Mucosa of rectum (tissue), 2 donors: ENCODE results near the gene STK33.
"Not testable (repeated sequence)": the region's sequence is repeated elsewhere in the genome, so short reads cannot be mapped to it uniquely, and the experiment has no call there.

Experiments used
- H3K27ac ChIP-seq, 2 donors: one replicate each; pipeline ENCODE4 v1.7.0; 2013; ENCODE audit warnings: inconsistent platforms in 2 of 2, low read depth in 2 of 2, low read length in 2 of 2
- H3K27me3 ChIP-seq, 2 donors: one replicate each; pipeline ENCODE4 v1.7.0; 2013; ENCODE audit warnings: low read length in 2 of 2; ENCODE audit not compliant: control insufficient read depth in 2 of 2, insufficient read depth in 2 of 2
- H3K36me3 ChIP-seq, 2 donors: one replicate each; pipeline ENCODE4 v1.7.0; 2013; ENCODE audit warnings: low read length in 2 of 2; ENCODE audit not compliant: control insufficient read depth in 2 of 2, insufficient read depth in 2 of 2
- H3K4me1 ChIP-seq, 2 donors: one replicate each; pipeline ENCODE4 v1.7.0; 2013; ENCODE audit warnings: low read length in 2 of 2, mild to moderate bottlenecking in 1 of 2; ENCODE audit not compliant: control insufficient read depth in 2 of 2, insufficient read depth in 2 of 2
- H3K4me3 ChIP-seq, 2 donors: one replicate each; pipeline ENCODE4 v1.7.0; 2013; ENCODE audit warnings: low read length in 2 of 2
- H3K9ac ChIP-seq, 2 donors: one replicate each; pipeline ENCODE4 v1.7.0; 2013; ENCODE audit warnings: low read length in 2 of 2, low read depth in 1 of 2, mild to moderate bottlenecking in 1 of 2
- H3K9me3 ChIP-seq, 2 donors: one replicate each; pipeline ENCODE4 v1.7.0; 2013; ENCODE audit warnings: low read length in 2 of 2; ENCODE audit not compliant: control insufficient read depth in 2 of 2
- donor health status: healthy.
- donor health status: Normal muscosa, but diverticular disease.

The STK33 gene

DNA sequence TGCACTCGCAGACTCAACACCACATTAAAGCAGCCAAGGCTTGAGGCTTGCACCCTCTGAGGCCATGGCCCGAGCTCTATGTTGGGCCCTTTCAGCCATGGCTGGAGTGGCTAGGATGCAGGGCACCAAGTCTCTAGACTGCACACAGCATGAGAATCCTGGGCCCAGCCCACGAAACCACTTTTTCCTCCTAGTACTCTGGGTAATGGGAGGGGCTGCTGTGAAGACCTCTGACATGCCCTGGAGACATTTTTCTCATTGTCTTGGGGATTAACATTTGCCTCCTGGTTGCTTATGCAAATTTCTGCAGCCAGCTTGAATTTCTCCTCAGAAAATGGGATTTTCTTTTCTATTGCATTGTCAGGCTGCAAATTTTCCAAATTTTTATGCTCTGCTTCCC, 127.1 kb downstream of the STK33 start:
- not testable (repeated sequence) for H3K36me3 ChIP-seq, H3K27me3 ChIP-seq, H3K9me3 ChIP-seq, H3K9ac ChIP-seq, H3K4me1 ChIP-seq, H3K27ac ChIP-seq, H3K4me3 ChIP-seq

GRCh38 chr11:8459711-8460399, 134.2 kb downstream of the STK33 start:
- Histone ChIP-seq H3K9ac (no peak overlapping the region), H3K4me1 (no peaks in the 10 kb centered on the region), H3K27me3 (no peaks in the 10 kb centered on the region)

DNA sequence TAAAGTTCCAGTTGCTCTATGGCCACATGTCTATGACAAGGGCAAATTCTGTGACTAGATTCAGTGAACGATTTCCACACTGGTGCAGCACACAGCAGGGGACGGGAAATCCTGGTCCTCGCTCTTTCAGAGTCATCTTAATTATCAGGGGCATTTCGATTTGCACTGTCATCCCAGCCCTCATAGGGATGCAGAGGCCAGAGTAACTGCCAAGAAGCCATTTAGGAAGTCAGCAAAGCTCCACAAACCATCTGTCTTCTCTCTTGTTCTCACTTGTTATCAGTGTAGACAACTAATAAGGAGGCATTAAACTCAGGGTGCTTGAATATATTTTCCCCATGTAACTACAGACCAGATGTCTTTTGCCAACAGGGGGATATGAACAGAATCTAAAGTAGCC, 151.7 kb downstream of the STK33 start:
- no peaks in the 10 kb centered on the region for H3K4me1 ChIP-seq
- H3K4me3 ChIP-seq, result no peak overlapping the region
- no peaks in the 10 kb centered on the region for H3K36me3 ChIP-seq
- H3K27me3 ChIP-seq, result no peaks in the 10 kb centered on the region
- H3K9me3 ChIP-seq, result no peaks in the 10 kb centered on the region
- H3K27ac ChIP-seq, result no peak overlapping the region
- H3K9ac ChIP-seq, result no peak overlapping the region

More at GRCh38 chr11:8459711-8460399, 134.2 kb downstream of the STK33 start:
- no peaks in the 10 kb centered on the region for H3K36me3 ChIP-seq
- H3K4me3 ChIP-seq, result no peak overlapping the region
- H3K9me3 ChIP-seq, result no peaks in the 10 kb centered on the region
- H3K27ac ChIP-seq, result no peak overlapping the region

- no peaks in the 10 kb centered on the region for H3K27me3 ChIP-seq
- no peak overlapping the region for H3K4me3 ChIP-seq
- no peak overlapping the region for H3K27ac ChIP-seq
- no peaks in the 10 kb centered on the region for H3K36me3 ChIP-seq
- no peaks in the 10 kb centered on the region for H3K9me3 ChIP-seq
- H3K4me1 ChIP-seq, result no peaks in the 10 kb centered on the region
- H3K9ac ChIP-seq, result no peak overlapping the region
Measured at GRCh38 chr11:8440649-8441048, 153.4 kb downstream of the STK33 start.

DNA sequence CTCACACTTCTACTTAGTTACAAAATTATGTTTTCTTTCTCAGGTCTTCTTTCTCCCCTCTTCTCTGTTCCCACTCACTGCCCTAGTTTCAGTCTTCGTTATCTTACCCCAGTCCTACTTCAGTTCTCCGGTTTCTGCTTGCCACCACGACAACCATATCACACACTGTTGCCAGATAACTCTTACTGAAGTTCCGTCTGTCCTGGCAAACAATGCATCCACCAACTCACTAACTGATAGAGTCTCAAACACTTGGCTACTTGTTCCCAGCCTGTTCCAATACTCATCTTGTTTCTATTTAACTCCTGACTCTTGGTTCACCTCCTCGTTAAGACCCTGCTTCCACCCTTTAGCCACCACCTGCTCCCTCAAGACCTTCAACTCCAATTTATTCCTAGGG, 164.5 kb downstream of the STK33 start:
- H3K4me3 ChIP-seq, result no peak overlapping the region
- H3K27me3 ChIP-seq, result no peaks in the 10 kb centered on the region
- no peak overlapping the region for H3K27ac ChIP-seq
- H3K9ac ChIP-seq, result no peak overlapping the region
- no peaks in the 10 kb centered on the region for H3K36me3 ChIP-seq
- no peaks in the 10 kb centered on the region for H3K4me1 ChIP-seq
- no peaks in the 10 kb centered on the region for H3K9me3 ChIP-seq

DNA sequence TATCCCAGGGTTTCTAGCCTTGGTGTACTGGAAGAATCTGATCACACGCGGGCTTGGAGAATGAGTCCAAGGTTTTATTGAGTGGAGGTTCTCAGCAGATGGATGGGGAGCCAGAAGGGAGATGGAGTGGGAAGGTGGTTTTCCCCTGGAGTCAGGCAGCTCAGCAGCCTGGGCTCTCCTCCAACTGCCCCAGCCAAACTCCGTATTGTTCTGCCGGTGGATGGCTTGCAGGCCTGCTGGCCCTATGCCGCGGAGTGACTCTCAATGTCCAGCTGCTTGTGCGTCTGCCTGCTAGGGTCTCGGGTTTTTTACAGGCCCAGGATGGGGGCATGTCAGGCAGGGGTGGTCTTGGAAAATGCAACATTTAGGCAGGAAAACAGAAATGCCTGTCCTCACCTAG, 168.0 kb downstream of the STK33 start:
- Histone ChIP-seq H3K27ac (no peak overlapping the region), H3K9me3 (no peaks in the 10 kb centered on the region), H3K36me3 (no peaks in the 10 kb centered on the region), H3K9ac (no peak overlapping the region), H3K27me3 (no peaks in the 10 kb centered on the region), H3K4me3 (no peak overlapping the region), H3K4me1 (no peaks in the 10 kb centered on the region)

- Histone ChIP-seq H3K9me3 (no peaks in the 10 kb centered on the region), H3K4me3 (no peak overlapping the region), H3K27ac (no peak overlapping the region), H3K9ac (no peak overlapping the region), H3K36me3 (no peaks in the 10 kb centered on the region), H3K4me1 (no peaks in the 10 kb centered on the region), H3K27me3 (no peaks in the 10 kb centered on the region)
Measured at GRCh38 chr11:8415195-8415594, 178.8 kb downstream of the STK33 start.

- H3K4me1 ChIP-seq, result no peaks in the 10 kb centered on the region
- no peaks in the 10 kb centered on the region for H3K27me3 ChIP-seq
- H3K4me3 ChIP-seq, result no peak overlapping the region
- H3K9ac ChIP-seq, result no peak overlapping the region
- no peaks in the 10 kb centered on the region for H3K36me3 ChIP-seq
- H3K27ac ChIP-seq, result no peak overlapping the region
- no peaks in the 10 kb centered on the region for H3K9me3 ChIP-seq
Measured at GRCh38 chr11:8408151-8408941, 185.7 kb downstream of the STK33 start.

DNA sequence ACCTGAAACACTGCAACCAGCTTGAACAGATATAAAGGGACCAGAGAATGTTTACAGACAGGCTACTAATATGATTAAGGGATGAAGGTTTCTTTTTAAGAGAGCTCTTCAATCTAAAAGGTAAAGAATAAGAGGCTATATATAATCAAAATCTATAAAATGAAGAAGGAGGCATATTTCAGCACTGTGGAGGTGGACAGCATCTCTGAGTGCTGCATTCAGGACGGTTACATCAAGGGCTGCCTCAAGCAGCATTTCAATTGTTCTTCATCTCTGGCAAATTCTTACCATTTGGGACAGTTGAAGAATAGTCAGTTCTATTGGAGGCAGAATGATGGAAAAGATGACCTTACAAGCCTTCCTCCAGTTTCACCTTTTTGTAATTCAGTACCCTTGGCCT, 190.7 kb downstream of the STK33 start:
- H3K4me3 ChIP-seq, result no peak overlapping the region
- H3K27me3 ChIP-seq, result no peaks in the 10 kb centered on the region
- H3K36me3 ChIP-seq, result no peaks in the 10 kb centered on the region
- no peaks in the 10 kb centered on the region for H3K9me3 ChIP-seq
- H3K27ac ChIP-seq, result no peak overlapping the region
- H3K4me1 ChIP-seq, result no peaks in the 10 kb centered on the region
- H3K9ac ChIP-seq, result no peak overlapping the region

- Histone ChIP-seq H3K4me1 (no peaks in the 10 kb centered on the region), H3K4me3 (no peak overlapping the region), H3K27ac (no peak overlapping the region), H3K27me3 (no peaks in the 10 kb centered on the region), H3K36me3 (no peaks in the 10 kb centered on the region), H3K9me3 (no peaks in the 10 kb centered on the region), H3K9ac (no peak overlapping the region)
Measured at GRCh38 chr11:8392886-8393285, 201.1 kb downstream of the STK33 start.
